Right forelimb (tissue), 1 donor: ENCODE measurements around the gene SELENOW.

Experiments
- DNase-seq: peaks from one replicate; pipeline ENCODE4 v3.0.0-alpha.2; 2018

SELENOW gene

GRCh38 chr19:47824396-47824795 lies 45.9 kb downstream of the SELENOW start:
- no peak for DNase-seq

- no peak for DNase-seq
These were observed 48.3 kb downstream of the SELENOW start for GRCh38 chr19:47826800-47827199.

GRCh38 chr19:47832723-47833122 lies 54.2 kb downstream of the SELENOW start:
- DNase-seq, result no peak
